Suprapubic skin (tissue), 4 donors: ENCODE measurements around the gene HSPG2. TPM values are rescaled to one million over a fixed set of nuclear protein-coding genes. Genes with fewer than 3 reads are reported as not detected.
A peak's percentile ranks its signal among the peaks of the same experiment; 100 is the strongest.

ENCODE experiments used
- DNase-seq, 2 donors: peaks; one replicate each; pipeline ENCODE4 v3.0.0-alpha.2; 2019; ENCODE audit warnings: low spot score in 2 of 2
- H3K27ac ChIP-seq: fragments of 200-600 bp; sonication (generic); one replicate; pipeline ENCODE4 v1.5.1; 2019
- H3K27me3 ChIP-seq: fragments of 200-600 bp; sonication (generic); one replicate; pipeline ENCODE4 v1.5.1; 2019
- H3K36me3 ChIP-seq: fragments of 200-600 bp; sonication (generic); one replicate; pipeline ENCODE4 v1.5.1; 2019
- H3K4me1 ChIP-seq: fragments of 200-600 bp; sonication (generic); one replicate; pipeline ENCODE4 v1.5.1; 2019
- H3K4me3 ChIP-seq: fragments of 200-600 bp; sonication (generic); one replicate; pipeline ENCODE4 v1.5.1; 2019; ENCODE audit warnings: mild to moderate bottlenecking
- H3K9me3 ChIP-seq: fragments of 200-600 bp; sonication (generic); one replicate; pipeline ENCODE4 v1.5.1; 2019
- CTCF ChIP-seq, 2 donors: fragments of 200-600 bp in 1 of 2; fragments of 450-650 bp in 1 of 2; sonication (generic) in 1 of 2; IDR thresholded peaks; one replicate each; pipeline ENCODE4 v1.5.1; 2016 to 2019; ENCODE audit warnings: antibody characterized with exemption in 2 of 2, mild to moderate bottlenecking in 1 of 2, moderate library complexity in 1 of 2
- EP300 ChIP-seq: sonication (generic); formaldehyde crosslinking; IDR thresholded peaks from one replicate; pipeline ENCODE4 v1.6.1; 2017; ENCODE audit warnings: antibody characterized with exemption
- POLR2A ChIP-seq, 2 donors: fragments of 450-650 bp; IDR thresholded peaks; one replicate each; pipeline ENCODE4 v1.6.1; 2017; ENCODE audit warnings: antibody characterized with exemption in 2 of 2, mild to moderate bottlenecking in 2 of 2, moderate library complexity in 2 of 2
- POLR2AphosphoS5 ChIP-seq, 3 donors: sonication (generic); formaldehyde crosslinking; IDR thresholded peaks; one replicate each; pipeline ENCODE4 v1.6.1; 2017; ENCODE audit warnings: antibody characterized with exemption in 3 of 3
- WGBS: methylation state at CpG from one replicate; pipeline ENCODE4 v1.1.5; 2018; 5-methylcytosine and 5-hydroxymethylcytosine counted together
- total RNA-seq, 4 donors: library from RNA; depleted of rRNA; stranded (reverse); fragments of >200 nt; gene quantifications; one replicate each; pipeline ENCODE4 v1.1.0, GENCODE V29; 2016

The HSPG2 gene
- total RNA-seq, 4 donors from 2014 or later, result 97.5 to 164 (median 131) TPM

- TF ChIP-seq POLR2A (IDR thresholded peaks at IDR 0.05) (no peak), POLR2AphosphoS5 (IDR thresholded peaks at IDR 0.05) (no peak), EP300 (no peak), CTCF (IDR thresholded peaks at IDR 0.05) (no peak)
- Histone ChIP-seq H3K36me3 (peaks cover 80% of the 10 kb centered on the region), H3K4me1 (peaks cover 18% of the 10 kb centered on the region), H3K9me3 (no peaks in the 10 kb centered on the region), H3K4me3 (no peak overlapping the region), H3K27ac (no peak overlapping the region), H3K27me3 (no peaks in the 10 kb centered on the region)
- 89% methylated on average over 15 of the region's 17 CpGs for WGBS
- DNase-seq, result no peak
Measured at GRCh38 chr1:21872445-21873079, 64.5 kb downstream of the HSPG2 start.

- TF ChIP-seq POLR2A (IDR thresholded peaks at IDR 0.05) (no peak), EP300 (no peak), CTCF (IDR thresholded peaks at IDR 0.05) (no peak), POLR2AphosphoS5 (IDR thresholded peaks at IDR 0.05) (no peak)
- Histone ChIP-seq H3K27me3 (no peaks in the 10 kb centered on the region), H3K27ac (no peak overlapping the region), H3K4me1 (peaks cover 18% of the 10 kb centered on the region), H3K4me3 (no peak overlapping the region), H3K36me3 (peaks cover 76% of the 10 kb centered on the region), H3K9me3 (no peaks in the 10 kb centered on the region)
- no peak for DNase-seq
- WGBS, result 83% methylated on average over 12 of the region's 13 CpGs
Measured at GRCh38 chr1:21871943-21872342, 65.2 kb downstream of the HSPG2 start.

- Histone ChIP-seq H3K27me3 (no peaks in the 10 kb centered on the region), H3K9me3 (no peaks in the 10 kb centered on the region), H3K36me3 (peaks cover 77% of the 10 kb centered on the region), H3K4me1 (peaks cover 18% of the 10 kb centered on the region), H3K27ac (no peak overlapping the region), H3K4me3 (no peak overlapping the region)
- no peak for TF ChIP-seq CTCF (IDR thresholded peaks at IDR 0.05)
- TF ChIP-seq EP300, result no peak
- TF ChIP-seq POLR2A (IDR thresholded peaks at IDR 0.05), result no peak
- TF ChIP-seq POLR2AphosphoS5 (IDR thresholded peaks at IDR 0.05), result no peak
- DNase-seq, result no peak
- 89% methylated on average over 13 of the region's 15 CpGs for whole genome bisulfite sequencing
Measured at GRCh38 chr1:21870611-21871010, 66.5 kb downstream of the HSPG2 start.

GRCh38 chr1:21869620-21870121 lies 67.4 kb downstream of the HSPG2 start:
- no peak overlapping the region for H3K4me3 ChIP-seq
- TF ChIP-seq POLR2AphosphoS5 (IDR thresholded peaks at IDR 0.05) (no peak), EP300 (no peak), CTCF (IDR thresholded peaks at IDR 0.05) (no peak), POLR2A (IDR thresholded peaks at IDR 0.05) (no peak)
- no peaks in the 10 kb centered on the region for H3K27me3 ChIP-seq
- no peaks in the 10 kb centered on the region for H3K9me3 ChIP-seq
- H3K27ac ChIP-seq, result no peak overlapping the region
- peaks cover 18% of the 10 kb centered on the region for H3K4me1 ChIP-seq
- DNase-seq, result peak in 1 of 2 donors; percentile 88
- peaks cover 77% of the 10 kb centered on the region for H3K36me3 ChIP-seq
- 59% methylated on average over 13 of the region's 13 CpGs for WGBS

GRCh38 chr1:21868941-21869454 lies 68.1 kb downstream of the HSPG2 start:
- H3K4me3 ChIP-seq, result no peak overlapping the region
- H3K36me3 ChIP-seq, result peaks cover 77% of the 10 kb centered on the region
- H3K9me3 ChIP-seq, result no peaks in the 10 kb centered on the region
- no peak overlapping the region for H3K27ac ChIP-seq
- TF ChIP-seq POLR2A (IDR thresholded peaks at IDR 0.05) (no peak), POLR2AphosphoS5 (IDR thresholded peaks at IDR 0.05) (no peak), CTCF (IDR thresholded peaks at IDR 0.05) (no peak), EP300 (no peak)
- 79% methylated on average over 9 of the region's 12 CpGs for WGBS
- H3K27me3 ChIP-seq, result no peaks in the 10 kb centered on the region
- DNase-seq, result no peak
- H3K4me1 ChIP-seq, result peaks cover 18% of the 10 kb centered on the region
